ENCODE data around the gene SEMA5A.

Gene SEMA5A

DNA sequence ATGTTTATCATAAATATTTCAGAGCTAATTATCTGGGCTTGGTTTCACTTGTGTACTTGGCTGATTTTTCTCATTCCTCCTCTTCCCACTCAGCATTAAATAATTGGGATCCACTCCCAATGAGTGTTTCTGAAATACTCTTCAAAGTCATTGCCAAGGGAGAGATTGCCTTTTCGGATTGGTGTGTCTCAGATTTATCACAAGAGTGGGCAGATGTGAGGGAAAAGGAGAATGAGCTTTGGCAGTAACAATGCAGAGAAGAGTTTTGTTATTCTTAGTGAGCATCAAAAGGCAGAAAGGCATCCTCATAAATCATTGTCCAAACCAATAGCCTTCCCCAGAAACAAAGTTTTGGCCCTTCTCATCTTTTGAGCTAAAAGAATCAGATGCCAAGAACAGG, 79.2 kb downstream of the SEMA5A start:
- no peak overlapping the region for H3K14ac ChIP-seq (ENCODE audit: low read length in 2 of 2)
- H3K4ac ChIP-seq (ENCODE audit: low read depth in 1 of 2, low read length in 2 of 2) = no peak overlapping the region
- H3K4me1 ChIP-seq (ENCODE audit: control insufficient read depth, insufficient read depth, low read depth, low read length) = peaks cover 6% of the 10 kb centered on the region
- H3K9ac ChIP-seq (ENCODE audit: low read length) = peak overlapping the region; percentile 80
- no peak overlapping the region for H2AFZ ChIP-seq (ENCODE audit: low read depth, low read length)
- no peak overlapping the region for H2BK120ac ChIP-seq (ENCODE audit: low read depth, low read length)
- H3K27ac ChIP-seq (ENCODE audit: low read length, poor library complexity, severe bottlenecking) = peak overlapping the region; percentile 81
- no CpG with 5 or more reads among the region's 1 CpG for WGBS
- H3K36me3 ChIP-seq (ENCODE audit: control insufficient read depth in 1 of 2, insufficient read depth in 2 of 2, low read depth in 1 of 2, low read length in 2 of 2) = no peaks in the 10 kb centered on the region
- no peak overlapping the region for H3K23ac ChIP-seq (ENCODE audit: low read length in 2 of 2)
- no peak overlapping the region for H2BK12ac ChIP-seq (ENCODE audit: low read length in 2 of 2)
- no peak overlapping the region for H4K8ac ChIP-seq (ENCODE audit: low read length)
- H3K79me1 ChIP-seq (replicated peaks; ENCODE audit: low read length, poor library complexity, severe bottlenecking) = peaks cover 30% of the 10 kb centered on the region
- H4K91ac ChIP-seq (ENCODE audit: low read length) = no peak overlapping the region
- H3K9me3 ChIP-seq (ENCODE audit: control insufficient read depth, low read length) = no peaks in the 10 kb centered on the region
- no peak overlapping the region for H2AK5ac ChIP-seq (ENCODE audit: low read length, severe bottlenecking)
- H3K4me2 ChIP-seq (ENCODE audit: low read length, poor library complexity, severe bottlenecking) = no peak overlapping the region
- H2BK15ac ChIP-seq (ENCODE audit: low read depth, poor library complexity, severe bottlenecking) = no peak overlapping the region
- no peak overlapping the region for H2BK5ac ChIP-seq (ENCODE audit: low read depth, low read length, poor library complexity, severe bottlenecking)
- no peaks in the 10 kb centered on the region for H3K27me3 ChIP-seq (ENCODE audit: control insufficient read depth in 1 of 2, insufficient read depth in 1 of 2, low read length in 2 of 2)
- H3K4me3 ChIP-seq (ENCODE audit: insufficient read depth in 1 of 2, low read depth in 1 of 2, low read length in 2 of 2) = no peak overlapping the region
- DNase-seq = no peak
- H3K18ac ChIP-seq (ENCODE audit: low read depth in 1 of 2, low read length in 2 of 2) = no peak overlapping the region

DNA sequence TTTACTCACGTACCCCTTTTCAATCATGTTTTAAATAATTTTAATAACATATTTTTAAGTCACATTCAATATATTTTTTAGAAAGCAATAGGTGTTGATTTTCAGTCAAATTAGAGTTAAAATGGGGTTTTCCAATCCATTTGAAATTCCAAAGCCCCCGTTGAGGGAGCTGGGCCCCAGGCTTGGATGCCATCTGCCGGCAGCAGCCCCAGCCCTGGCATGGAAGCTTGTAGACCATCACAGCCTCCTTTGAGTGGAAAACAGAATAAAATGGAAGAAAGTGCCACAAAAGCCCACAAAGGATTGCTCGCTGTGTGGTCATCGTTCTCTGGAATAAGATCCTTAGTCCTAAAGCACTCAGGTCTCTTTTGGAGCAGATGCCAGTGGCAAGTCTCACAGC, 81.4 kb downstream of the SEMA5A start:
- H4K8ac ChIP-seq (ENCODE audit: low read length) = no peak overlapping the region
- no peaks in the 10 kb centered on the region for H3K9me3 ChIP-seq (ENCODE audit: control insufficient read depth, low read length)

DNA sequence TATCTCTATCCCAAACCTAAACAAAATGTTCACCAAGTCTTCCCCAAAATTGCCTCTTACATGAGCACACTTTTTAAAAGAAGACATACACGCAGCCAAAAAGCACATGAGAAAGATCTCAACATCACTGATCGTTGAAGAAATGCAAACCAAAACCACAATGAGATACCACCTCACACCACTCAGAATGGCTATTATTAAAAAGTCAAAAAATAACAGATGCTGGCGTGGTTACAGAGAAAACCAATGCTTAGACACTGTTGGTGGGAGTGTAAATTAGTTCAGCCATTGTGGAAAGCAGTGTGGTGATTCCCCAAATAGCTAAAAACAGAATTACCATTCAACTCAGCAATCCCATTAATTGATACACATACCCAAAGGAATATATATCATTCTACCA, 83.8 kb downstream of the SEMA5A start:
- no peaks in the 10 kb centered on the region for H3K27me3 ChIP-seq (ENCODE audit: control insufficient read depth in 1 of 2, insufficient read depth in 1 of 2, low read length in 2 of 2)
- H2BK12ac ChIP-seq (ENCODE audit: low read length in 2 of 2) = no peak overlapping the region
- H3K14ac ChIP-seq (ENCODE audit: low read length in 2 of 2) = no peak overlapping the region
- WGBS = 100% methylated on average over 2 of the region's 3 CpGs
- H2AK5ac ChIP-seq (ENCODE audit: low read length, severe bottlenecking) = no peak overlapping the region
- no peak overlapping the region for H2BK5ac ChIP-seq (ENCODE audit: low read depth, low read length, poor library complexity, severe bottlenecking)
- no peaks in the 10 kb centered on the region for H3K36me3 ChIP-seq (ENCODE audit: control insufficient read depth in 1 of 2, insufficient read depth in 2 of 2, low read depth in 1 of 2, low read length in 2 of 2)
- H2BK120ac ChIP-seq (ENCODE audit: low read depth, low read length) = no peak overlapping the region
- H3K79me1 ChIP-seq (replicated peaks; ENCODE audit: low read length, poor library complexity, severe bottlenecking) = peaks cover 30% of the 10 kb centered on the region
- H3K18ac ChIP-seq (ENCODE audit: low read depth in 1 of 2, low read length in 2 of 2) = no peak overlapping the region
- no peak overlapping the region for H3K4ac ChIP-seq (ENCODE audit: low read depth in 1 of 2, low read length in 2 of 2)
- no peak overlapping the region for H3K4me2 ChIP-seq (ENCODE audit: low read length, poor library complexity, severe bottlenecking)
- no peak overlapping the region for H2AFZ ChIP-seq (ENCODE audit: low read depth, low read length)
- no peak overlapping the region for H3K23ac ChIP-seq (ENCODE audit: low read length in 2 of 2)
- no peak overlapping the region for H3K4me3 ChIP-seq (ENCODE audit: insufficient read depth in 1 of 2, low read depth in 1 of 2, low read length in 2 of 2)
- no peak overlapping the region for H3K27ac ChIP-seq (ENCODE audit: low read length, poor library complexity, severe bottlenecking)
- H3K9me3 ChIP-seq (ENCODE audit: control insufficient read depth, low read length) = no peaks in the 10 kb centered on the region
- H4K91ac ChIP-seq (ENCODE audit: low read length) = no peak overlapping the region
- H3K4me1 ChIP-seq (ENCODE audit: control insufficient read depth, insufficient read depth, low read depth, low read length) = peaks cover 4% of the 10 kb centered on the region
- DNase-seq = no peak
- H4K8ac ChIP-seq (ENCODE audit: low read length) = no peak overlapping the region
- H3K9ac ChIP-seq (ENCODE audit: low read length) = no peak overlapping the region
- H2BK15ac ChIP-seq (ENCODE audit: low read depth, poor library complexity, severe bottlenecking) = no peak overlapping the region

More for the DNA sequence above, 81.4 kb downstream of the SEMA5A start:
- Histone ChIP-seq H3K27ac (ENCODE audit: low read length, poor library complexity, severe bottlenecking) (no peak overlapping the region), H3K18ac (ENCODE audit: low read depth in 1 of 2, low read length in 2 of 2) (no peak overlapping the region), H2BK12ac (ENCODE audit: low read length in 2 of 2) (no peak overlapping the region), H2AK5ac (ENCODE audit: low read length, severe bottlenecking) (no peak overlapping the region), H3K79me1 (replicated peaks; ENCODE audit: low read length, poor library complexity, severe bottlenecking) (peaks cover 23% of the 10 kb centered on the region), H3K4me3 (ENCODE audit: insufficient read depth in 1 of 2, low read depth in 1 of 2, low read length in 2 of 2) (no peak overlapping the region), H3K36me3 (ENCODE audit: control insufficient read depth in 1 of 2, insufficient read depth in 2 of 2, low read depth in 1 of 2, low read length in 2 of 2) (no peaks in the 10 kb centered on the region), H3K14ac (ENCODE audit: low read length in 2 of 2) (no peak overlapping the region), H3K4me2 (ENCODE audit: low read length, poor library complexity, severe bottlenecking) (no peak overlapping the region), H4K91ac (ENCODE audit: low read length) (no peak overlapping the region), H3K9ac (ENCODE audit: low read length) (no peak overlapping the region), H2BK120ac (ENCODE audit: low read depth, low read length) (no peak overlapping the region), H3K23ac (ENCODE audit: low read length in 2 of 2) (no peak overlapping the region), H2BK15ac (ENCODE audit: low read depth, poor library complexity, severe bottlenecking) (no peak overlapping the region), H3K4me1 (ENCODE audit: control insufficient read depth, insufficient read depth, low read depth, low read length) (peaks cover 6% of the 10 kb centered on the region), H2BK5ac (ENCODE audit: low read depth, low read length, poor library complexity, severe bottlenecking) (no peak overlapping the region), H3K4ac (ENCODE audit: low read depth in 1 of 2, low read length in 2 of 2) (no peak overlapping the region), H2AFZ (ENCODE audit: low read depth, low read length) (no peak overlapping the region), H3K27me3 (ENCODE audit: control insufficient read depth in 1 of 2, insufficient read depth in 1 of 2, low read length in 2 of 2) (no peaks in the 10 kb centered on the region)
- WGBS = 97% methylated on average over 4 of the region's 5 CpGs
- no peak for DNase-seq

DNA sequence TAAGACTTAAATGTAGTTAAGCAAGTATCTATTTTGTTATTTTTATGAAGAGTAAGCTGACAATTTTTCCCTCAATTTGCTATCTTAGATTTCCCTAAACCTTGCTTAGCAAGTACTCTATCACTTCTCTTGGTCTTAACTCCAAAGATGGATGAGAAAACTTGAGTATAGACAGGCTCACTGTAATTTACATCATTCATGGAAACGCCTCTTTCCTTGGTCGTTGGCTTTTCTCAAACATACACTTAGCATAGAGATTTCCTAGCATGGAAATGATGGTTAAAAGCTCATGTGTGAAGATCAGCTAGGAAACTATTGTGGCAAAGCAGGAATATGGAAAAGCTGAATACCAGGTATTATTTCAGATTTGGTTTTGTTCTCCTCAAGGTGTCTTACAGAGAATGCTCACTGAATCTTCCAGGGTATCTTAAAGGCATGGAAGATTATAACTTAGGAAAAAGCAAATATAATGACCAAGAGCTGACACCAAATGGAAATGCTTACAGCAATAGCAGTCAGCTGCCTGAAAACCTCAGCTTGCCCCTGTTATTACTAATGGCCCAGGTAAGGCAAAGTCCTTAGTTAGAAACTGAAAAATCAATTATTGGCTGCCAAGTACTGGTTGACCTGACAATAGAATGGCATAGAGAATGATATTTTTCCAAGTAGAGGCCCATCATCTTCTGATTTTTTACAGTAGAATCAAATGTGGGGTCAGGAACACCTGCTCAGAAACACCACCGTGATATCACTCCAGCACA, 84.8 kb downstream of the SEMA5A start:
- H3K36me3 ChIP-seq (ENCODE audit: control insufficient read depth in 1 of 2, insufficient read depth in 2 of 2, low read depth in 1 of 2, low read length in 2 of 2) = no peaks in the 10 kb centered on the region
- no peak overlapping the region for H2AK5ac ChIP-seq (ENCODE audit: low read length, severe bottlenecking)
- H3K9ac ChIP-seq (ENCODE audit: low read length) = no peak overlapping the region
- H2BK5ac ChIP-seq (ENCODE audit: low read depth, low read length, poor library complexity, severe bottlenecking) = no peak overlapping the region
- H2AFZ ChIP-seq (ENCODE audit: low read depth, low read length) = no peak overlapping the region
- H3K23ac ChIP-seq (ENCODE audit: low read length in 2 of 2) = no peak overlapping the region
- peaks cover 4% of the 10 kb centered on the region for H3K4me1 ChIP-seq (ENCODE audit: control insufficient read depth, insufficient read depth, low read depth, low read length)
- H2BK12ac ChIP-seq (ENCODE audit: low read length in 2 of 2) = no peak overlapping the region
- no peak overlapping the region for H2BK120ac ChIP-seq (ENCODE audit: low read depth, low read length)
- no peak overlapping the region for H4K8ac ChIP-seq (ENCODE audit: low read length)
- no peak for DNase-seq
- H3K79me1 ChIP-seq (replicated peaks; ENCODE audit: low read length, poor library complexity, severe bottlenecking) = peaks cover 30% of the 10 kb centered on the region
- H3K4ac ChIP-seq (ENCODE audit: low read depth in 1 of 2, low read length in 2 of 2) = no peak overlapping the region
- no peak overlapping the region for H3K4me3 ChIP-seq (ENCODE audit: insufficient read depth in 1 of 2, low read depth in 1 of 2, low read length in 2 of 2)
- 100% methylated on average over 1 of the region's 3 CpGs for WGBS
- H3K27me3 ChIP-seq (ENCODE audit: control insufficient read depth in 1 of 2, insufficient read depth in 1 of 2, low read length in 2 of 2) = no peaks in the 10 kb centered on the region
- no peaks in the 10 kb centered on the region for H3K9me3 ChIP-seq (ENCODE audit: control insufficient read depth, low read length)
- H3K4me2 ChIP-seq (ENCODE audit: low read length, poor library complexity, severe bottlenecking) = no peak overlapping the region
- no peak overlapping the region for H3K18ac ChIP-seq (ENCODE audit: low read depth in 1 of 2, low read length in 2 of 2)
- no peak overlapping the region for H2BK15ac ChIP-seq (ENCODE audit: low read depth, poor library complexity, severe bottlenecking)
- no peak overlapping the region for H3K27ac ChIP-seq (ENCODE audit: low read length, poor library complexity, severe bottlenecking)
- H3K14ac ChIP-seq (ENCODE audit: low read length in 2 of 2) = no peak overlapping the region
- H4K91ac ChIP-seq (ENCODE audit: low read length) = no peak overlapping the region

All from mesenchymal stem cell (in vitro differentiated cells and primary cell).